Trophoblast cell (in vitro differentiated cells and primary cell): ENCODE data around the gene RFTN1.

Experiments used
- DNase-seq, 2 donors: peaks; one replicate each; pipeline ENCODE4 v3.0.0-alpha.2; 2016
- H2AFZ ChIP-seq: 2 replicates; pipeline ENCODE4 v1.6.1; 2013; ENCODE audit warnings: low read length, moderate library complexity, mild to moderate bottlenecking; ENCODE audit not compliant: insufficient read depth, poor library complexity
- H2AK5ac ChIP-seq: 2 replicates; pipeline ENCODE4 v1.6.1; 2013; ENCODE audit warnings: mild to moderate bottlenecking, low read length
- H2BK120ac ChIP-seq: 2 replicates; pipeline ENCODE4 v1.6.1; 2013; ENCODE audit warnings: low read length, mild to moderate bottlenecking, moderate library complexity; ENCODE audit not compliant: insufficient read depth, poor library complexity
- H2BK12ac ChIP-seq: 2 replicates; pipeline ENCODE4 v1.6.1; 2013; ENCODE audit warnings: mild to moderate bottlenecking, low read length, moderate library complexity
- H2BK5ac ChIP-seq: 2 replicates; pipeline ENCODE4 v1.6.1; 2013; ENCODE audit warnings: low read length, low read depth, moderate library complexity, mild to moderate bottlenecking; ENCODE audit not compliant: poor library complexity
- H3K14ac ChIP-seq: 2 replicates; pipeline ENCODE4 v1.6.1; 2013; ENCODE audit warnings: mild to moderate bottlenecking, low read length
- H3K18ac ChIP-seq: 2 replicates; pipeline ENCODE4 v1.6.1; 2013; ENCODE audit warnings: mild to moderate bottlenecking, low read length
- H3K23ac ChIP-seq: 2 replicates; pipeline ENCODE4 v1.6.1; 2013; ENCODE audit warnings: low read length
- H3K27ac ChIP-seq: 2 replicates; pipeline ENCODE4 v1.5.1; 2013; ENCODE audit warnings: low read depth, mild to moderate bottlenecking, inconsistent platforms, low read length, moderate library complexity
- H3K27me3 ChIP-seq: 2 replicates; pipeline ENCODE4 v1.6.1; 2013; ENCODE audit warnings: inconsistent platforms, mild to moderate bottlenecking, low read length, moderate library complexity; ENCODE audit not compliant: insufficient read depth
- H3K36me3 ChIP-seq, 2 experiments: 1 replicate in 1 of 2; 2 replicates in 1 of 2; pipeline ENCODE4 v1.6.1; 2013; ENCODE audit warnings: low read length in 2 of 2, mild to moderate bottlenecking in 2 of 2, moderate library complexity in 1 of 2; ENCODE audit not compliant: insufficient read depth in 2 of 2, control insufficient read depth in 1 of 2
- H3K4ac ChIP-seq: 2 replicates; pipeline ENCODE4 v1.6.1; 2013; ENCODE audit warnings: low read depth, mild to moderate bottlenecking, low read length, moderate library complexity
- H3K4me1 ChIP-seq, 2 experiments: 1 replicate in 1 of 2; 2 replicates in 1 of 2; pipeline ENCODE4 v1.6.1; 2013; ENCODE audit warnings: low read length in 2 of 2, mild to moderate bottlenecking in 2 of 2, moderate library complexity in 1 of 2; ENCODE audit not compliant: insufficient read depth in 2 of 2, control insufficient read depth in 1 of 2
- H3K4me2 ChIP-seq: 2 replicates; pipeline ENCODE4 v1.6.1; 2013; ENCODE audit warnings: inconsistent platforms, mild to moderate bottlenecking, low read length, moderate library complexity
- H3K4me3 ChIP-seq: 2 replicates; pipeline ENCODE4 v1.5.1; 2013; ENCODE audit warnings: mild to moderate bottlenecking, low read depth, low read length, inconsistent platforms
- H3K79me1 ChIP-seq: one replicate; pipeline ENCODE4 v1.6.1; 2013; ENCODE audit warnings: low read length
- H3K79me2 ChIP-seq: 2 replicates; pipeline ENCODE4 v1.6.1; 2013; ENCODE audit warnings: low read length, mild to moderate bottlenecking; ENCODE audit not compliant: control insufficient read depth, insufficient read depth, poor library complexity
- H3K9ac ChIP-seq: 2 replicates; pipeline ENCODE4 v1.6.1; 2013; ENCODE audit warnings: mild to moderate bottlenecking, low read length
- H3K9me3 ChIP-seq: 2 replicates; pipeline ENCODE4 v1.6.1; 2013; ENCODE audit warnings: low read depth, mild to moderate bottlenecking, control low read depth, inconsistent platforms, low read length; ENCODE audit not compliant: insufficient read depth
- H4K12ac ChIP-seq: 2 replicates; pipeline ENCODE4 v1.6.1; 2013; ENCODE audit warnings: low read depth, mild to moderate bottlenecking, low read length, moderate library complexity
- H4K8ac ChIP-seq: 2 replicates; pipeline ENCODE4 v1.6.1; 2013; ENCODE audit warnings: low read depth, mild to moderate bottlenecking, low read length, moderate library complexity
- H4K91ac ChIP-seq: one replicate; pipeline ENCODE4 v1.6.1; 2013; ENCODE audit warnings: low read depth, mild to moderate bottlenecking, low read length, moderate library complexity
- WGBS: extraction: QIAGEN DNeasy Blood & Tissue Kit; methylation state at CpG from one replicate; pipeline ENCODE4 v1.1.7; 2013; ENCODE audit warnings: missing lambda C conversion rate; ENCODE audit not compliant: insufficient read length, insufficient coverage; ENCODE audit errors: extremely low coverage; 5-methylcytosine and 5-hydroxymethylcytosine counted together

The RFTN1 gene

GRCh38 chr3:16399473-16399872 lies 114.0 kb downstream of the RFTN1 start:
- H3K36me3 ChIP-seq, result no peaks in the 10 kb centered on the region
- H3K9ac ChIP-seq, result no peak overlapping the region
- no peaks in the 10 kb centered on the region for H3K79me1 ChIP-seq
- H3K4me1 ChIP-seq, result no peaks in the 10 kb centered on the region
- H3K4me3 ChIP-seq, result no peak overlapping the region
- no peak overlapping the region for H3K4ac ChIP-seq
- H2BK5ac ChIP-seq, result no peak overlapping the region
- peaks cover 2% of the 10 kb centered on the region for H3K9me3 ChIP-seq
- no peak overlapping the region for H2BK12ac ChIP-seq
- no peak overlapping the region for H3K14ac ChIP-seq
- H4K12ac ChIP-seq, result no peak overlapping the region
- H2BK120ac ChIP-seq, result no peak overlapping the region
- no peak overlapping the region for H4K8ac ChIP-seq
- no peak overlapping the region for H3K18ac ChIP-seq
- H3K4me2 ChIP-seq, result no peak overlapping the region
- no peak overlapping the region for H2AK5ac ChIP-seq
- H4K91ac ChIP-seq, result no peak overlapping the region
- no peaks in the 10 kb centered on the region for H3K79me2 ChIP-seq
- no peak overlapping the region for H3K27ac ChIP-seq
- H3K23ac ChIP-seq, result no peak overlapping the region
- peak; percentile 73 to 85 for DNase-seq
- no peak overlapping the region for H2AFZ ChIP-seq
- WGBS, result no CpG with 5 or more reads among the region's 6 CpGs
- no peaks in the 10 kb centered on the region for H3K27me3 ChIP-seq

GRCh38 chr3:16398648-16399047 lies 114.9 kb downstream of the RFTN1 start:
- Histone ChIP-seq H4K12ac (no peak overlapping the region), H3K9me3 (peaks cover 2% of the 10 kb centered on the region), H2BK120ac (no peak overlapping the region), H3K4me2 (no peak overlapping the region), H3K14ac (no peak overlapping the region), H3K27me3 (no peaks in the 10 kb centered on the region), H3K36me3 (no peaks in the 10 kb centered on the region), H3K27ac (no peak overlapping the region), H3K18ac (no peak overlapping the region), H3K9ac (no peak overlapping the region), H2BK12ac (no peak overlapping the region), H2AK5ac (no peak overlapping the region), H4K8ac (no peak overlapping the region), H3K79me2 (no peaks in the 10 kb centered on the region), H3K4me1 (no peaks in the 10 kb centered on the region), H2AFZ (no peak overlapping the region), H3K23ac (no peak overlapping the region), H3K79me1 (no peaks in the 10 kb centered on the region), H3K4ac (no peak overlapping the region), H4K91ac (no peak overlapping the region), H3K4me3 (no peak overlapping the region), H2BK5ac (no peak overlapping the region)
- DNase-seq, result peak in 1 of 2 donors; percentile 14
- no CpG with 5 or more reads among the region's 2 CpGs for WGBS

- H2AFZ ChIP-seq, result no peak overlapping the region
- no peak for DNase-seq
- H3K79me1 ChIP-seq, result no peaks in the 10 kb centered on the region
- H3K27me3 ChIP-seq, result no peaks in the 10 kb centered on the region
- no peak overlapping the region for H4K91ac ChIP-seq
- H2AK5ac ChIP-seq, result no peak overlapping the region
- H4K8ac ChIP-seq, result no peak overlapping the region
- H3K4me2 ChIP-seq, result no peak overlapping the region
- no peak overlapping the region for H2BK12ac ChIP-seq
- H2BK5ac ChIP-seq, result no peak overlapping the region
- no peak overlapping the region for H4K12ac ChIP-seq
- no peak overlapping the region for H3K14ac ChIP-seq
- no peak overlapping the region for H2BK120ac ChIP-seq
- H3K23ac ChIP-seq, result no peak overlapping the region
- H3K4ac ChIP-seq, result no peak overlapping the region
- H3K9ac ChIP-seq, result no peak overlapping the region
- H3K9me3 ChIP-seq, result peaks cover 2% of the 10 kb centered on the region
- H3K36me3 ChIP-seq, result no peaks in the 10 kb centered on the region
- no peak overlapping the region for H3K18ac ChIP-seq
- H3K79me2 ChIP-seq, result no peaks in the 10 kb centered on the region
- no peak overlapping the region for H3K27ac ChIP-seq
- no peak overlapping the region for H3K4me3 ChIP-seq
- WGBS, result no CpG with 5 or more reads among the region's 4 CpGs
- no peaks in the 10 kb centered on the region for H3K4me1 ChIP-seq
These were observed 117.3 kb downstream of the RFTN1 start for GRCh38 chr3:16396202-16396601.

- Histone ChIP-seq H4K12ac (no peak overlapping the region), H2BK12ac (no peak overlapping the region), H4K8ac (no peak overlapping the region), H3K4me3 (no peak overlapping the region), H3K4me1 (no peaks in the 10 kb centered on the region), H3K36me3 (no peaks in the 10 kb centered on the region), H3K79me2 (no peaks in the 10 kb centered on the region), H3K79me1 (no peaks in the 10 kb centered on the region), H3K9ac (no peak overlapping the region), H2BK120ac (no peak overlapping the region), H3K23ac (no peak overlapping the region), H4K91ac (no peak overlapping the region), H2BK5ac (no peak overlapping the region), H3K18ac (no peak overlapping the region), H3K27me3 (no peaks in the 10 kb centered on the region), H3K9me3 (peaks cover 2% of the 10 kb centered on the region), H3K27ac (no peak overlapping the region), H3K4ac (no peak overlapping the region), H3K4me2 (no peak overlapping the region), H2AK5ac (no peak overlapping the region), H3K14ac (no peak overlapping the region), H2AFZ (no peak overlapping the region)
- no peak for DNase-seq
- WGBS, result no CpG with 5 or more reads among the region's 3 CpGs
These were observed 118.3 kb downstream of the RFTN1 start for GRCh38 chr3:16395212-16395611.
